HepG2 (cell line): Measurements from ENCODE around the gene UBFD1. TPM values are rescaled to one million over a fixed set of nuclear protein-coding genes. Genes with fewer than 3 reads are reported as not detected.

Experiments
- EZH2 ChIP-seq: conservative IDR thresholded peaks from 2 replicates; pipeline ENCODE4 v1.6.1; 2012; ENCODE audit warnings: mild to moderate bottlenecking, low read depth, low read length, moderate library complexity
- HCFC1 ChIP-seq: fragments of 150-350 bp; IDR thresholded peaks from 2 replicates; pipeline ENCODE4 v1.6.1; 2014; ENCODE audit warnings: low read depth, low read length
- HNF1A ChIP-seq, 2 experiments: sonication (generic) in 1 of 2; formaldehyde crosslinking in 1 of 2; IDR thresholded peaks; 2 replicates each; pipeline versions ENCODE4 v1.4.0 to v1.6.1; 2016 to 2020; ENCODE audit warnings: borderline replicate concordance in 1 of 2, low read depth in 1 of 2, mild to moderate bottlenecking in 1 of 2, missing genetic modification reagents in 1 of 2
- NR3C1 ChIP-seq: sonication (generic); formaldehyde crosslinking; IDR thresholded peaks from 2 replicates; pipeline ENCODE4 v1.4.0; 2020; ENCODE audit warnings: missing genetic modification reagents
- PHF8 ChIP-seq: sonication (generic); formaldehyde crosslinking; IDR thresholded peaks from 2 replicates; pipeline ENCODE4 v1.5.0; 2020; ENCODE audit warnings: missing genetic modification reagents
- PPARG ChIP-seq: conservative IDR thresholded peaks from 2 replicates; pipeline ENCODE4 v1.6.1; 2016; ENCODE audit warnings: missing biosample characterization, missing genetic modification reagents
- SKI ChIP-seq: fragments of 450-650 bp; IDR thresholded peaks from one replicate; pipeline ENCODE4 v1.6.1; 2018; ENCODE audit warnings: mild to moderate bottlenecking; ENCODE audit not compliant: partially characterized antibody
- TMF1 ChIP-seq: sonication (generic); formaldehyde crosslinking; IDR thresholded peaks from 2 replicates; pipeline ENCODE4 v1.8.1; 2022; ENCODE audit warnings: low read depth, missing genetic modification reagents
- ZBTB39 ChIP-seq: sonication (generic); formaldehyde crosslinking; IDR thresholded peaks from 2 replicates; pipeline ENCODE4 v1.5.0; 2020; ENCODE audit warnings: missing genetic modification reagents
- ZBTB46 ChIP-seq: sonication (generic); formaldehyde crosslinking; IDR thresholded peaks from 2 replicates; pipeline ENCODE4 v1.4.0; 2020; ENCODE audit warnings: mild to moderate bottlenecking, missing genetic modification reagents, borderline replicate concordance
- ZBTB7A ChIP-seq: sonication (generic); formaldehyde crosslinking; IDR thresholded peaks from 2 replicates; pipeline ENCODE4 v1.8.0; 2022; ENCODE audit warnings: mild to moderate bottlenecking, missing genetic modification reagents
- ZFP41 ChIP-seq: sonication (generic); formaldehyde crosslinking; IDR thresholded peaks from 2 replicates; pipeline ENCODE4 v1.4.0; 2020; ENCODE audit warnings: mild to moderate bottlenecking, missing genetic modification reagents, borderline replicate concordance
- ZFP90 ChIP-seq: sonication (generic); formaldehyde crosslinking; IDR thresholded peaks from 2 replicates; pipeline ENCODE4 v1.8.0; 2022; ENCODE audit warnings: missing genetic modification reagents, mild to moderate bottlenecking, inconsistent platforms, borderline replicate concordance
- ZNF234 ChIP-seq: sonication (generic); formaldehyde crosslinking; conservative IDR thresholded peaks from 2 replicates; pipeline ENCODE4 v1.5.1; 2020; ENCODE audit warnings: mild to moderate bottlenecking, missing genetic modification reagents
- ZNF503 ChIP-seq: sonication (generic); formaldehyde crosslinking; IDR thresholded peaks from 2 replicates; pipeline ENCODE4 v1.4.0; 2020; ENCODE audit warnings: missing genetic modification reagents
- ZNF749 ChIP-seq: sonication (generic); formaldehyde crosslinking; IDR thresholded peaks from 2 replicates; pipeline ENCODE4 v1.8.0; 2022; ENCODE audit warnings: mild to moderate bottlenecking, missing genetic modification reagents, moderate library complexity, borderline replicate concordance
- polyA plus RNA-seq, 8 experiments: library from polyadenylated mRNA; depleted of rRNA in 3 of 8; stranded (reverse) in 7 of 8; unstranded in 1 of 8; fragments of >200 nt; fragmentation: Illumina TruSeq in 4 of 8; extraction: Trizol in 4 of 8; gene quantifications; 2 replicates each; pipeline versions ENCODE4 v1.2.1 to v1.2.3, GENCODE V29; 2011 to 2016; ENCODE audit warnings: low read depth in 4 of 8, missing spikeins in 1 of 8, mixed read lengths in 1 of 8; ENCODE audit not compliant: insufficient read depth in 1 of 8
- total RNA-seq, 5 experiments: library from RNA; depleted of rRNA; stranded (reverse); fragments of >200 nt; fragmentation: Illumina TruSeq; extraction: Trizol; gene quantifications; 2 replicates each; pipeline ENCODE4 v1.2.3, GENCODE V29; 2016; ENCODE audit warnings: low read depth in 1 of 5

The UBFD1 gene
- total and polyA plus RNA-seq, 2 of the 13 experiments (the other 11 are each of a cell fraction or from before 2014, with no cell fraction given): 100 to 111 TPM

GRCh38 chr16:23539984-23540816 is 17.3 kb upstream of the UBFD1 start (continued):
- TF ChIP-seq HNF1A (IDR thresholded peaks at IDR 0.05; ENCODE audit: low read depth): peak; percentile 81; the same call in 1 of the 2 replicates
- peak; percentile 82; the same call in 1 of the 2 replicates for TF ChIP-seq HNF1A (CRISPR knock-in tag; IDR thresholded peaks at IDR 0.05; ENCODE audit: borderline replicate concordance)
- TF ChIP-seq NR3C1 (CRISPR knock-in tag): no peak
- TF ChIP-seq ZNF503: peak; percentile 92; the same call in 1 of the 2 replicates
- no peak for TF ChIP-seq HCFC1
- peak; percentile 47; the same call in 1 of the 2 replicates for TF ChIP-seq ZNF749
- no peak for TF ChIP-seq EZH2
- TF ChIP-seq ZBTB46 (CRISPR knock-in tag): no peak
- TF ChIP-seq PHF8 (CRISPR knock-in tag): peak; percentile 43; the same call in 1 of the 2 replicates
- no peak for TF ChIP-seq ZFP41 (CRISPR knock-in tag)
- TF ChIP-seq SKI: peak; percentile 95
- TF ChIP-seq ZBTB39 (CRISPR knock-in tag): no peak
- TF ChIP-seq TMF1 (CRISPR knock-in tag): no peak
- no peak; the same call in none of the 2 replicates for TF ChIP-seq ZFP90 (CRISPR knock-in tag)
- TF ChIP-seq ZNF234 (CRISPR knock-in tag): no peak
- peak; percentile 88 for TF ChIP-seq PPARG
- no peak for TF ChIP-seq ZBTB7A
